Prostate gland (tissue), 2 donors: ENCODE measurements around the gene F12. TPM values are rescaled to one million over a fixed set of nuclear protein-coding genes. Genes with fewer than 3 reads are reported as not detected.

Experiments used
- DNase-seq: peaks from one replicate; pipeline ENCODE4 v3.0.0-alpha.2; 2019; ENCODE audit warnings: low spot score
- H3K27ac ChIP-seq, 2 donors: fragments of 200-600 bp; sonication (generic); 2 replicates each; pipeline ENCODE4 v1.5.1; 2017 to 2019
- H3K27me3 ChIP-seq: fragments of 200-600 bp; sonication (generic); replicated peaks from 2 replicates; pipeline ENCODE4 v1.5.1; 2019; ENCODE audit not compliant: insufficient read depth
- H3K36me3 ChIP-seq, 2 donors: fragments of 200-600 bp; sonication (generic); 1 replicate in 1 of 2; 2 replicates in 1 of 2; pipeline versions ENCODE4 v1.5.1 to v1.8.1; 2017 to 2019
- H3K4me1 ChIP-seq: fragments of 200-600 bp; sonication (generic); replicated peaks from 2 replicates; pipeline ENCODE4 v1.5.1; 2019
- H3K4me3 ChIP-seq, 2 donors: fragments of 200-600 bp; sonication (generic); 2 replicates each; pipeline ENCODE4 v1.5.1; 2017 to 2019
- H3K9me3 ChIP-seq: fragments of 200-600 bp; sonication (generic); 2 replicates; pipeline ENCODE4 v1.5.1; 2017
- CTCF ChIP-seq, 4 experiments: fragments of 200-600 bp in 2 of 4; fragments of 450-650 bp in 2 of 4; sonication (generic) in 2 of 4; IDR thresholded peaks; 1 replicate in 3 of 4; 2 replicates in 1 of 4; pipeline ENCODE4 v1.5.1; 2016 to 2019; ENCODE audit warnings: antibody characterized with exemption in 4 of 4, mild to moderate bottlenecking in 2 of 4, moderate library complexity in 2 of 4
- POLR2A ChIP-seq: fragments of 450-650 bp; IDR thresholded peaks from one replicate; pipeline ENCODE4 v1.6.1; 2016; ENCODE audit warnings: antibody characterized with exemption, mild to moderate bottlenecking
- POLR2AphosphoS5 ChIP-seq: sonication (generic); formaldehyde crosslinking; IDR thresholded peaks from one replicate; pipeline ENCODE4 v1.6.1; 2017; ENCODE audit warnings: antibody characterized with exemption
- WGBS: methylation state at CpG from one replicate; pipeline ENCODE4 v1.1.5; 2018; 5-methylcytosine and 5-hydroxymethylcytosine counted together
- intact Hi-C: fragments of 100-400 bp; cut with DNase I; formaldehyde crosslinking; loops from one replicate; pipeline ENCODE4 v1.14.2; 2022
- total RNA-seq, 2 donors: library from RNA; depleted of rRNA; stranded (reverse); fragments of >200 nt; gene quantifications; one replicate each; pipeline ENCODE4 v1.1.0, GENCODE V29; 2016

F12 gene
- total RNA-seq, 2 donors from 2014 or later: 0.74 to 2.6 TPM

DNA sequence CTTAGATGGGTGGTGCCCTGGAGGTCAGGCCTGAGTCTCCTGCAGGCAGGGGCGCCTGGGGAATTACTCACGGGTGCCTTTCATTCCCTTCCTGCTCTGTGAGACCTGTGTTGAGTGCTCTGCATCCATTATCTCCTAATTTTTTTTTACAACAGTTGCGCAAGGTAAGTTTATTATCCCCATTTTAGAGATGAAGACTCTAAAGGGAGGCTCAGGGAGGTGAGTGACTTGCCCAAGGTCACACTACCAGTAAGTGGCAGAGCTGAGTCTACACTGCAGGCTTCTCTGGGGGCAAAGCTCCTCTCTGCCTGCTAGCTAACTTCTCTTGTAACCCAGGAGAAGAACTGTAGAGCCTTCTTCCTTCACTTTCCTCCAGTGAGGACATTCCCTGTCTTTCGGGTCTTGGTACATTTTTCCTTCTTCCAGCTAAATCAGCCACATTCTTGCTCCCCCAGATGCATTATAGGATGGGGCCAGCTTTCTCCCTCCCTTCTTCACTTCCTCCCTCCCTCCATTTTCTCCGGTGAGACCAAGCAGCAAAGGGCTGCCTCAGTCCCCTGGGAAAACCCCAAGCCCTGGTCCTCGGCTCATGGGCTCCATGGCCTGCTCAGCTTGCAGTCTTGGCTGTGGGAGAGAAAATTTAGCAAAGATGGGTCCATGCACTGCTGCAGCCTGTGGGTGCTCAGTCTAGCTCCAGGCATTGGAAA lies 39.0 kb upstream of the F12 start:
- no peak for DNase-seq
- 93% methylated on average over 6 of the region's 6 CpGs for WGBS
- TF ChIP-seq POLR2AphosphoS5: no peak
- no peak for TF ChIP-seq CTCF (IDR thresholded peaks at IDR 0.05)
- no peak for TF ChIP-seq POLR2A
- H3K9me3 ChIP-seq: no peaks in the 10 kb centered on the region
- no peak overlapping the region for H3K4me3 ChIP-seq
- H3K4me1 ChIP-seq: peaks cover 4% of the 10 kb centered on the region
- intact Hi-C loops: no loop called here
- no peak overlapping the region for H3K27ac ChIP-seq
- no peaks in the 10 kb centered on the region for H3K27me3 ChIP-seq
- no peaks in the 10 kb centered on the region for H3K36me3 ChIP-seq

GRCh38 chr5:177447611-177448243 lies 38.4 kb upstream of the F12 start:
- peak in 1 of 4 experiments; percentile 3 for TF ChIP-seq CTCF (IDR thresholded peaks at IDR 0.05)
- no peak for TF ChIP-seq POLR2AphosphoS5
- Histone ChIP-seq H3K4me3 (peak overlapping the region in 1 of 2 donors; percentile 64), H3K36me3 (no peaks in the 10 kb centered on the region), H3K27me3 (no peaks in the 10 kb centered on the region), H3K9me3 (no peaks in the 10 kb centered on the region), H3K4me1 (peaks cover 4% of the 10 kb centered on the region), H3K27ac (no peak overlapping the region)
- intact Hi-C loops: no loop called here
- 22% methylated on average over 23 of the region's 23 CpGs for WGBS
- DNase-seq: no peak

GRCh38 chr5:177447066-177447610 lies 37.8 kb upstream of the F12 start:
- Histone ChIP-seq H3K36me3 (no peaks in the 10 kb centered on the region), H3K4me3 (peak overlapping the region; percentile 52 to 64), H3K4me1 (peaks cover 4% of the 10 kb centered on the region), H3K27ac (peak overlapping the region; percentile 36 to 41), H3K9me3 (no peaks in the 10 kb centered on the region), H3K27me3 (no peaks in the 10 kb centered on the region)
- DNase-seq: no peak
- 2% methylated on average over 20 of the region's 52 CpGs for WGBS
- no peak for TF ChIP-seq CTCF (IDR thresholded peaks at IDR 0.05)
- TF ChIP-seq POLR2A: no peak
- TF ChIP-seq POLR2AphosphoS5: no peak
- intact Hi-C loops: no loop called here

DNA sequence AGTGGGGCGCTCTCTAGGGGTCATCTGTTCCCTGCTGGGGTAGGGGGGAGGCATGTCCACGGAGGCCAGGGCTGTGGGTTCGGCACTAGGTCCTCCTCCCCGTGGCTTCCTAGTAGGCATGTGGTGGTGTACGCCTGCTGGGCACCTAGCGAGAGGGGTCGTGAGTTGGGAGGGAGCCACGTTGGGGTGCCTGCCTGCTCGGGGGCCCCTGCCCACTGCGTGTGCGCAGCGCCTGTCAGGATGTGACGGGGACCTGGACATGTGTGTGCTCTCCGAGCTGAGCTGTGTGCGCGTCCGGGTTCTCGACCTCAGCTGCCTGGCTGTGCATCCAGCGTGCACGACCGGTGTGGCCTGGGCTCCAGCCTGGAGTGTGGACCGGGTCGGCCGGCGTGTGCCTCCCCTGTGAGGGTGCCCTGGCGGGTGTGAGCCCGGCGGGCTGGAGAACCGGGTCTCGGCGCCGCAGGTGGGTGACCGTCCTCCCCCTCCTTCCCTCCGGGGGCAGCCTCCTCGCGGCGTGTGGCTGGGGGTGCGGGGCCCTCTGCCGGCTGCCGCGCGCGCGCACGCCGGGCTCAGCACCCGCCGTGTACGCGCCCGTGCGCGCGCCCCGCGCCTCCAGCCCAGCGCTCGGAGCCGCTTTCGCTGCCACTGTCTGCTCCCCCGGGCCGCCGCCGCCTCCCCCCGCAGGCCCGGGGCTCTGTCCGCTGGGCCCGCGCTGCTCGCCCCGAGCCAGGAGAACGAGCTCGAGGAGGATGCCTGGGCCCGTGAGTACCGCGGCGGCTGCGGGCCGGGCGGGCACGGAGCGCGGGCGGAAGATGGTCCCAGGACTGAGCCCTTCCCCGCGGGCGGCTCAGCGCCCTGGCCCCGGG lies 37.1 kb upstream of the F12 start, which contains the start of gene PRR7:
Gene PRR7, plus strand, starts transcription at position 615 of the 866 bp plus-strand sequence. CDS start 8,254 bp downstream, outside the sequence.
- intact Hi-C loops: no loop called here
- Histone ChIP-seq H3K9me3 (no peaks in the 10 kb centered on the region), H3K27ac (peak within 1 kb of the TSS; percentile 36 to 41), H3K27me3 (no peaks in the 10 kb centered on the region), H3K4me3 (peak within 1 kb of the TSS; percentile 52 to 64), H3K4me1 (peaks cover 4% of the 10 kb centered on the region), H3K36me3 (no peaks in the 10 kb centered on the region)
- peak; percentile 51 for DNase-seq
- WGBS: under 1% methylated on average over 39 of the region's 89 CpGs
- no peak for TF ChIP-seq POLR2AphosphoS5
- no peak for TF ChIP-seq POLR2A
- TF ChIP-seq CTCF (IDR thresholded peaks at IDR 0.05): peak in 2 of 4 experiments; percentile 29 to 46
